WTC11 (cell line): Measurements from ENCODE around the gene UCK1. TPM values are rescaled to one million over a fixed set of nuclear protein-coding genes. Genes with fewer than 3 reads are reported as not detected.

Experiments
- ATAC-seq: fragments of 200-7000 bp; cut with Tn5 transposase; 2 replicates; pipeline ENCODE4 v1.10.0; 2021; ENCODE audit warnings: mild to moderate bottlenecking, moderate library complexity
- CTCF ChIA-PET: fragments of 300-600 bp; sonication (Branson Sonifier 250); formaldehyde crosslinking; loops from one replicate; lab custom pipeline; 2021; ENCODE audit warnings: antibody characterized with exemption; lab: Charles Lee
- POLR2A ChIA-PET: fragments of 350-600 bp; sonication (Branson Sonifier 250); formaldehyde crosslinking; loops from one replicate; lab custom pipeline; 2021; ENCODE audit warnings: antibody characterized with exemption; lab: Charles Lee
- DNase-seq: peaks from one replicate; pipeline ENCODE4 v3.0.0; 2021; ENCODE audit warnings: low spot score
- H3K27ac Mint-ChIP-seq: 2 replicates; pipeline ENCODE4 v1.8.0; 2021; ENCODE audit warnings: mixed read lengths
- H3K27me3 Mint-ChIP-seq: 2 replicates; pipeline ENCODE4 v1.8.0; 2021; ENCODE audit warnings: low read depth, mild to moderate bottlenecking, moderate library complexity, mixed read lengths
- H3K36me3 Mint-ChIP-seq: 2 replicates; pipeline ENCODE4 v1.8.0; 2021; ENCODE audit warnings: mixed read lengths
- H3K4me1 Mint-ChIP-seq: 2 replicates; pipeline ENCODE4 v1.8.0; 2022; ENCODE audit warnings: mixed read lengths
- H3K4me3 Mint-ChIP-seq: 2 replicates; pipeline ENCODE4 v1.8.0; 2021; ENCODE audit warnings: mild to moderate bottlenecking, moderate library complexity, mixed read lengths
- H3K9me3 Mint-ChIP-seq: 2 replicates; pipeline ENCODE4 v1.8.0; 2021; ENCODE audit warnings: mixed read lengths
- CDX4 ChIP-seq: fragments of 250-450 bp; sonication (Bioruptor Pico); IDR thresholded peaks from 2 replicates; pipeline ENCODE4 v1.9.0; 2021; ENCODE audit warnings: moderate library complexity, mild to moderate bottlenecking, inconsistent platforms, borderline replicate concordance
- E2F5 ChIP-seq: sonication (generic); formaldehyde crosslinking; IDR thresholded peaks from 2 replicates; pipeline ENCODE4 v1.8.1; 2022; ENCODE audit warnings: mild to moderate bottlenecking, moderate library complexity, missing genetic modification reagents
- EMX1 ChIP-seq: fragments of 250-450 bp; sonication (Bioruptor Pico); IDR thresholded peaks from 2 replicates; pipeline ENCODE4 v1.8.0; 2021; ENCODE audit warnings: mild to moderate bottlenecking
- FOXK1 ChIP-seq: sonication (generic); formaldehyde crosslinking; IDR thresholded peaks from 2 replicates; pipeline ENCODE4 v1.8.0; 2022; ENCODE audit warnings: mild to moderate bottlenecking, moderate library complexity, missing genetic modification reagents
- FOXP1 ChIP-seq: sonication (generic); formaldehyde crosslinking; IDR thresholded peaks from 2 replicates; pipeline ENCODE4 v1.8.0; 2022; ENCODE audit warnings: missing genetic modification reagents, mild to moderate bottlenecking, moderate library complexity, borderline replicate concordance
- HMGA2 ChIP-seq: fragments of 250-450 bp; sonication (Bioruptor Pico); IDR thresholded peaks from 2 replicates; pipeline ENCODE4 v1.4.0; 2021; ENCODE audit warnings: mild to moderate bottlenecking, moderate library complexity
- HMGXB4 ChIP-seq: sonication (generic); formaldehyde crosslinking; IDR thresholded peaks from 2 replicates; pipeline ENCODE4 v1.8.1; 2023; ENCODE audit warnings: mild to moderate bottlenecking, moderate library complexity, missing genetic modification reagents
- NFATC4 ChIP-seq: fragments of 250-450 bp; sonication (Bioruptor Pico); IDR thresholded peaks from 2 replicates; pipeline ENCODE4 v1.9.0; 2021; ENCODE audit warnings: mild to moderate bottlenecking
- NFE2L1 ChIP-seq: sonication (generic); formaldehyde crosslinking; IDR thresholded peaks from 2 replicates; pipeline ENCODE4 v1.8.1; 2023; ENCODE audit warnings: missing genetic modification reagents
- OVOL2 ChIP-seq: fragments of 250-450 bp; sonication (Bioruptor Pico); IDR thresholded peaks from 2 replicates; pipeline ENCODE4 v1.9.0; 2021; ENCODE audit warnings: mild to moderate bottlenecking, borderline replicate concordance
- RELA ChIP-seq: sonication (generic); formaldehyde crosslinking; IDR thresholded peaks from 2 replicates; pipeline ENCODE4 v1.8.1; 2022; ENCODE audit warnings: missing genetic modification reagents, mild to moderate bottlenecking, borderline replicate concordance
- RORB ChIP-seq: fragments of 250-450 bp; sonication (Bioruptor Pico); IDR thresholded peaks from 2 replicates; pipeline ENCODE4 v1.9.0; 2021; ENCODE audit warnings: mild to moderate bottlenecking
- TEAD1 ChIP-seq: sonication (generic); formaldehyde crosslinking; IDR thresholded peaks from 2 replicates; pipeline ENCODE4 v1.8.0; 2022; ENCODE audit warnings: mild to moderate bottlenecking, missing genetic modification reagents
- USF1 ChIP-seq: sonication (generic); formaldehyde crosslinking; IDR thresholded peaks from 2 replicates; pipeline ENCODE4 v1.8.0; 2022; ENCODE audit warnings: mild to moderate bottlenecking, missing genetic modification reagents
- ZBTB43 ChIP-seq: sonication (generic); formaldehyde crosslinking; IDR thresholded peaks from 2 replicates; pipeline ENCODE4 v1.8.1; 2023; ENCODE audit warnings: mild to moderate bottlenecking, missing genetic modification reagents
- ZNF263 ChIP-seq: sonication (generic); formaldehyde crosslinking; IDR thresholded peaks from 2 replicates; pipeline ENCODE4 v1.8.1; 2022; ENCODE audit warnings: low read depth, mild to moderate bottlenecking, moderate library complexity, missing genetic modification reagents
- ZNF423 ChIP-seq: fragments of 250-450 bp; sonication (Bioruptor Pico); IDR thresholded peaks from 2 replicates; pipeline ENCODE4 v2.1.2; 2022; ENCODE audit warnings: mild to moderate bottlenecking, moderate library complexity
- ZSCAN18 ChIP-seq: fragments of 250-450 bp; sonication (Bioruptor Pico); IDR thresholded peaks from 2 replicates; pipeline ENCODE4 v2.1.2; 2022; ENCODE audit warnings: mild to moderate bottlenecking, moderate library complexity
- total RNA-seq: library from RNA; stranded (reverse); gene quantifications from 3 replicates; pipeline ENCODE4 v1.2.3, GENCODE V29; 2021
- TF ChIP-seq, protein P1 (sequence below): sonication (generic); formaldehyde crosslinking; IDR thresholded peaks from 2 replicates; pipeline ENCODE4 v1.8.0; 2023; ENCODE audit warnings: mild to moderate bottlenecking, missing genetic modification reagents
- TF ChIP-seq, protein P2 (sequence below): fragments of 250-450 bp; sonication (Bioruptor Pico); IDR thresholded peaks from 2 replicates; pipeline ENCODE4 v1.9.0; 2021; ENCODE audit warnings: mild to moderate bottlenecking

Gene UCK1
- total RNA-seq, 1 experiment from 2014 or later = 29.6 TPM

DNA sequence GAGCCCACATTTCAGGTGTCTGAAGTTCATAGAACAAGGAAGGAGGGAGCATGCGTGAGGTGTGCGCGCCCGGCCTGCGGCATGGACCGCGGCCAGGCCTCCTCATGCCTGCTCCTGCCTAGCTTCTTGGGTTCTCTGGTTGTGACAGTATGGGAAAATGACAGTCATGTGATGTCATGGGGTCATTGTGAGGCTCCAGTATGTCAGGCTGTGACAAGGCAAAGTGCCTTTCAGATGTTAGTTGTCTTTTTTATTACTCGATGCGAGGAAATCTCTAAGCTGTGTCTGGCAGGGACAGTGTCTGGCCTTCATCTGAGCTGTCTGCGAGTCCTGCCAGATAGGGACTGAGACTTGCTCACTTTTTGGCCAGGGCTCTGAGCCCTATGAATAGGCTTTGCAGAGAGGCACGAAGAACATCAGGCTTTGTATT is 13.3 kb downstream of the UCK1 start (continued):
- TF ChIP-seq FOXK1 (CRISPR knock-in tag) (no peak), RORB (CRISPR knock-in tag) (no peak), FOXP1 (CRISPR knock-in tag) (no peak)
- TF ChIP-seq, protein P1, sequence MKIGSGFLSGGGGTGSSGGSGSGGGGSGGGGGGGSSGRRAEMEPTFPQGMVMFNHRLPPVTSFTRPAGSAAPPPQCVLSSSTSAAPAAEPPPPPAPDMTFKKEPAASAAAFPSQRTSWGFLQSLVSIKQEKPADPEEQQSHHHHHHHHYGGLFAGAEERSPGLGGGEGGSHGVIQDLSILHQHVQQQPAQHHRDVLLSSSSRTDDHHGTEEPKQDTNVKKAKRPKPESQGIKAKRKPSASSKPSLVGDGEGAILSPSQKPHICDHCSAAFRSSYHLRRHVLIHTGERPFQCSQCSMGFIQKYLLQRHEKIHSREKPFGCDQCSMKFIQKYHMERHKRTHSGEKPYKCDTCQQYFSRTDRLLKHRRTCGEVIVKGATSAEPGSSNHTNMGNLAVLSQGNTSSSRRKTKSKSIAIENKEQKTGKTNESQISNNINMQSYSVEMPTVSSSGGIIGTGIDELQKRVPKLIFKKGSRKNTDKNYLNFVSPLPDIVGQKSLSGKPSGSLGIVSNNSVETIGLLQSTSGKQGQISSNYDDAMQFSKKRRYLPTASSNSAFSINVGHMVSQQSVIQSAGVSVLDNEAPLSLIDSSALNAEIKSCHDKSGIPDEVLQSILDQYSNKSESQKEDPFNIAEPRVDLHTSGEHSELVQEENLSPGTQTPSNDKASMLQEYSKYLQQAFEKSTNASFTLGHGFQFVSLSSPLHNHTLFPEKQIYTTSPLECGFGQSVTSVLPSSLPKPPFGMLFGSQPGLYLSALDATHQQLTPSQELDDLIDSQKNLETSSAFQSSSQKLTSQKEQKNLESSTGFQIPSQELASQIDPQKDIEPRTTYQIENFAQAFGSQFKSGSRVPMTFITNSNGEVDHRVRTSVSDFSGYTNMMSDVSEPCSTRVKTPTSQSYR = no peak

- Mint-ChIP-seq H3K27me3 (no peaks in the 10 kb centered on the region), H3K9me3 (no peaks in the 10 kb centered on the region), H3K27ac (no peak overlapping the region), H3K36me3 (peaks cover 51% of the 10 kb centered on the region)
- ChIA-PET POLR2A (no interaction called here), CTCF (no interaction called here)
- DNase-seq (no peak), ATAC-seq (no peak)
- TF ChIP-seq ZNF423 (CRISPR knock-in tag) (no peak), HMGXB4 (no peak), HMGA2 (CRISPR knock-in tag) (no peak), RELA (no peak), ZSCAN18 (CRISPR knock-in tag) (no peak), ZBTB43 (CRISPR knock-in tag) (no peak), OVOL2 (CRISPR knock-in tag) (no peak), NFE2L1 (CRISPR knock-in tag) (no peak), ZNF263 (CRISPR knock-in tag) (no peak)
- TF ChIP-seq, all 79 proteins: peak for 0
- no peak overlapping the region for H3K4me3 Mint-ChIP-seq
- H3K4me1 Mint-ChIP-seq = no peaks in the 10 kb centered on the region
These were observed 14.1 kb downstream of the UCK1 start for GRCh38 chr9:131516930-131517329.

GRCh38 chr9:131516100-131516499 is 15.0 kb downstream of the UCK1 start:
- DNase-seq (no peak), ATAC-seq (no peak)
- H3K4me3 Mint-ChIP-seq = no peak overlapping the region
- CTCF ChIA-PET = no interaction called here
- H3K27me3 Mint-ChIP-seq = no peaks in the 10 kb centered on the region
- peaks cover 52% of the 10 kb centered on the region for H3K36me3 Mint-ChIP-seq
- no peaks in the 10 kb centered on the region for H3K9me3 Mint-ChIP-seq
- H3K4me1 Mint-ChIP-seq = no peaks in the 10 kb centered on the region
- POLR2A ChIA-PET = no interaction called here
- H3K27ac Mint-ChIP-seq = no peak overlapping the region
- TF ChIP-seq FOXK1 (CRISPR knock-in tag) = no peak
- no peak for TF ChIP-seq TEAD1 (CRISPR knock-in tag)
- no peak for TF ChIP-seq HMGXB4
- TF ChIP-seq USF1 = no peak
- TF ChIP-seq EMX1 (CRISPR knock-in tag) = no peak
- TF ChIP-seq NFATC4 (CRISPR knock-in tag) = no peak
- TF ChIP-seq CDX4 = no peak
- TF ChIP-seq ZNF263 (CRISPR knock-in tag) = no peak
- TF ChIP-seq, protein P2, sequence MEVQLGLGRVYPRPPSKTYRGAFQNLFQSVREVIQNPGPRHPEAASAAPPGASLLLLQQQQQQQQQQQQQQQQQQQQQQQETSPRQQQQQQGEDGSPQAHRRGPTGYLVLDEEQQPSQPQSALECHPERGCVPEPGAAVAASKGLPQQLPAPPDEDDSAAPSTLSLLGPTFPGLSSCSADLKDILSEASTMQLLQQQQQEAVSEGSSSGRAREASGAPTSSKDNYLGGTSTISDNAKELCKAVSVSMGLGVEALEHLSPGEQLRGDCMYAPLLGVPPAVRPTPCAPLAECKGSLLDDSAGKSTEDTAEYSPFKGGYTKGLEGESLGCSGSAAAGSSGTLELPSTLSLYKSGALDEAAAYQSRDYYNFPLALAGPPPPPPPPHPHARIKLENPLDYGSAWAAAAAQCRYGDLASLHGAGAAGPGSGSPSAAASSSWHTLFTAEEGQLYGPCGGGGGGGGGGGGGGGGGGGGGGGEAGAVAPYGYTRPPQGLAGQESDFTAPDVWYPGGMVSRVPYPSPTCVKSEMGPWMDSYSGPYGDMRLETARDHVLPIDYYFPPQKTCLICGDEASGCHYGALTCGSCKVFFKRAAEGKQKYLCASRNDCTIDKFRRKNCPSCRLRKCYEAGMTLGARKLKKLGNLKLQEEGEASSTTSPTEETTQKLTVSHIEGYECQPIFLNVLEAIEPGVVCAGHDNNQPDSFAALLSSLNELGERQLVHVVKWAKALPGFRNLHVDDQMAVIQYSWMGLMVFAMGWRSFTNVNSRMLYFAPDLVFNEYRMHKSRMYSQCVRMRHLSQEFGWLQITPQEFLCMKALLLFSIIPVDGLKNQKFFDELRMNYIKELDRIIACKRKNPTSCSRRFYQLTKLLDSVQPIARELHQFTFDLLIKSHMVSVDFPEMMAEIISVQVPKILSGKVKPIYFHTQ = no peak
- no peak for TF ChIP-seq E2F5
